NCI-H1105 treated with DMSO at 0.1 percent for 48 hours (cell line): ENCODE results near the gene DNA2.
A peak's percentile ranks its signal among the peaks of the same experiment; 100 is the strongest.
"Not testable (repeated sequence)": the region's sequence is repeated elsewhere in the genome, so short reads cannot be mapped to it uniquely, and the experiment has no call there.

Experiments
- DNase-seq: peaks from one replicate; lab custom pipeline; 2025; lab: John Stamatoyannopoulos, UW

DNA2 gene

GRCh38 chr10:68449698-68450097 is 22.1 kb downstream of the DNA2 start:
- not testable (repeated sequence) for DNase-seq

DNA sequence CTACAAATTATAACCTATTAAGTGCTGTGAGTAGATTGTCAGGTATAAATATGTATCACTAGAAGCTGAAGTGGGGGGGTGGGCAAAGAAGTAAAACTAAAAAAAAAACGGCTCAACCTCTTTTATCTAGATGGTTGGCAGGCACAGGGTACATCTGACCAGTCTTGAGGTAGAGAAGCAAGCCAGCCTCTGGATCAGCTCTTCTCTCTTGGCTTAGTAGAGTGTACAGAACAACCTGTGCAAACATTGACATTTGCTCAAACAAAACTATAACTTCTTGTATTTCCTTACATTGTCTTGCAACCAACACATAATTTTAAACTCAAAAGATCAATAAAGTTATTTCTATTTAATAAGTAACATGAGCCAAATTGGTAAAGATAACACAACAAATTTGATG is 25.6 kb downstream of the DNA2 start:
- no peak for DNase-seq

GRCh38 chr10:68442971-68443370 is 28.8 kb downstream of the DNA2 start:
- no peak for DNase-seq

GRCh38 chr10:68440898-68441297 is 30.9 kb downstream of the DNA2 start:
- DNase-seq: no peak

GRCh38 chr10:68435803-68436202 is 36.0 kb downstream of the DNA2 start:
- DNase-seq: no peak

DNA sequence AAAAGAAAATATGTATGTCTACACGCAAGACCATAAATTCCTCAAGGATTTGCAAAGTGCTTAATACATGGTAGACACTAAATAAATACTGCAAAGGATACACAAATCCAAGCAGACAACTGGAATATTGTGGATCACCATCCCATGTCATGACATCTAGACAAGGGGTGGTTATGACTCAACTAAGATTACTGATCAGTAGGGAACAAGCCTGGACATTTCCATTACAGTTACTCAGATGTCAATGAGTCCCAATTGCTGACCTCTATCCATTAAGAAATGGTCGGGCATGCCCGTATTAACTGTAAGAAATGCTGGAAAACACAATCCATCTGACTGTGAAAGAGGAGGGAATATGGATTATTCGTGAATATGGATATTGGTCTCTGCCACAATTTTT is 37.1 kb downstream of the DNA2 start:
- DNase-seq: no peak

DNA sequence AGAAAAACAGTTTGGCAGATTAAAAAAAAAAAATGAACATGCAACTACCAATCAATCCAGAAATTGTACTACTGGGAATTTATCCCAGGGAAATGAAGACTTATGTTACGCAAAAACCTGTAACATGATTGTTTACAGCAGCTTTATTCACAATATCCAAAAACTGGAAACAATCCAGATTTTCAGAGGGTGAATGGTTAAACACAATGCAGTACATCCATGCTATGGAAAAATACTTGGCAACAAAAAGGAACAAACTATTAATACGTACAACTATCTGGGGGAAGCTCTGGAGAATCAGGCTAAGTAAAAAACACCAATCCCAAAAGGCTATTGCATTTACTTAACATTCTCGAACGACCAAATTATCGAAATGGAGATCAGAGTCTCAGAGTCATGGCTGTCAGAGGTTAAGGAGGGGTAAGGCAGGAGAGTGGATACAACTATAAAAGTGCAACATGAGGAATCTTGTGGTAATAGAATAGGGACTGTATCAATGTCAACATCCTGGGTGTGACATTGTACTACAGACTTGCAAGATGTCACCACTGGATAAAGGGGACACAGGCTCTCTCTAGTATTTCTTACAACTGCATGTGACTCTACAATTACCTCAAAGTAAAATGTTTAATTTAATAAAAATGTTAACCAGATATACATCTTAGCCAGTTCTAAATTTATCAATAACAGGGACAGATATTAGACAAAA is 43.2 kb downstream of the DNA2 start:
- DNase-seq: no peak

DNA sequence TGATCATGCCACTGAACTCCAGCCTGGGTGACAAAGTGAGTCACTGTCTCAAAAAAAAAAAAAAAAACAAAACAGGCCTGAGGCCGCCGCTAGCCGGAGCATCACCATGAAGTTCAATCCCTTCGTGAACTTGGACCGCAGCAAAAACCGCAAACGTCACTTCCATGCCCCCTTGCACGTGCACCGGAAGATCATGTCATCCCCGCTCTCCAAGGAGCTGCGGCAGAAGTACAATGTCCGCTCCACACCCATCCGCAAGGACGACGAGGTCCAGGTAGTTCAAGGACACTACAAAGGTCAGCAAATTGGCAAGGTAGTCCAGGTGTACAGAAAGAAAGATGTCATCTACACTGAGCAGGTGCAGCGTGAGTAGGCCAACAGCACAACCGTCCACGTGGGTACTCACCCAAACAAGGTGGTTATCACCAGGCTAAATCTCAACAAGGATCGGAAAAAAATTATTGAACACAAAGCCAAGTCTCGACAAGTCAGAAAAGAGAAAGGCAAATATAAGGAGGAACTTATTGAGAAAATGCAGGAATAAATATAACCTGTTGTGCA is 47.2 kb downstream of the DNA2 start:
- DNase-seq: no peak

GRCh38 chr10:68423522-68423921 is 48.3 kb downstream of the DNA2 start:
- no peak for DNase-seq

DNA sequence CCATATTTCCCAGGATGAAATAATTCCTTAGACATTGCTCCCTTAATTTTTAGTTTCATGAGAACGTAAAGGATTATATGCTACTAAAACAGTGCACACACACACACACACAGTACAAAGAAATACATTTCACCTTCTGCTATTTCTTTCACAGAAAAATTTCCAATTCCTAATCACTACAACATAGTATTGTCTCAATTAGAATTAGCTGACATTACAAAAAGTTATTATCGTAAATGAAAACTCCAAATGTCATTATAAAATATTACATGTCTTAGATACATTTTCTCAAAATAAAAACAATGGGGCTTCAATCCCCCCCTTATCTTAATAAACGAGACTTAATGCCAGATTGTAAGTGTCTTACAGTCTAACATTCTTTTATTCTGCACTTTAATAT is 52.4 kb downstream of the DNA2 start:
- no peak for DNase-seq

- no peak for DNase-seq
Observed at GRCh38 chr10:68408898-68409518, 62.8 kb downstream of the DNA2 start.

- DNase-seq: peak; percentile 63
Observed at GRCh38 chr10:68406815-68407548, 64.8 kb downstream of the DNA2 start, which contains the start of gene RUFY2. Gene RUFY2, minus strand, starts transcription at chr10:68407277. Its CDS starts 88 bp downstream, at chr10:68407189.

DNA sequence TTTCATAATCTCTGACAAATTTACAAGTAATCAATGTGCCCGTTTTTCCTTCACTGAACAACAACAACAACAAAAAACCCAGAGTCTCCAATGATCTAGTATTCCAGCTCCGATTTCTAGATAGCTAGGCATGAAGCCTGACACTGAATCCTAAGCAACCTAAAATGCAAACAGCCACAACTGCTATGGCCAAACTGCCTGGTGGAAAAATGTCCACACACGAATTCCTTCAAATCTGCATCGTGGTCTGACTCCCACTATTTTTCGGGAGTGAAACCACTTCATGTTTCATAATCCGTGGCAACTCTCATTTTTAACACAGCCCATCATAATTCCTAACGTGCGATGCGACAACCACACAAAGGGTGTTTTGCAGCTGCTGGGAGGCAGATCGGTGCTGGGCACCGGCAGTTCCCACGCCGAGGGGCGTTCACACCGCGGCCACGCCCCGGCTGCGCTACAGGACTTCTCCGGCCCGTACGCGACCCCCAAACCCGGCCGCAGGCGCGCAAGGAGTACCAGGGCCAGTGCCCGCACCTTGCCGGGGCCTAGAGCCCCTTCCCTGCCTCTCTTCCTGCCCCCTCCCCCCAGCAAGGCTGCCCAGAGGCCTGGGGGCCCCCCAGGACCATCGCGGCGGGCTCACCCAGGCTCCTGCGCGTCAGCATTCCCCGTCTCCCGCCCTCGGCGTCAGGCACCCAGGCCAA is 65.5 kb downstream of the DNA2 start:
- DNase-seq: peak; percentile 60

- no peak for DNase-seq
Observed at GRCh38 chr10:68403701-68404100, 68.1 kb downstream of the DNA2 start.

- DNase-seq: no peak
Observed at GRCh38 chr10:68402276-68402675, 69.5 kb downstream of the DNA2 start.

- DNase-seq: no peak
Observed at GRCh38 chr10:68397005-68397404, 74.8 kb downstream of the DNA2 start.

- no peak for DNase-seq
Observed at GRCh38 chr10:68385740-68386139, 86.0 kb downstream of the DNA2 start.

- DNase-seq: no peak
Observed at GRCh38 chr10:68371604-68372003, 100.2 kb downstream of the DNA2 start.

- no peak for DNase-seq
Observed at GRCh38 chr10:68367121-68367520, 104.7 kb downstream of the DNA2 start.

DNA sequence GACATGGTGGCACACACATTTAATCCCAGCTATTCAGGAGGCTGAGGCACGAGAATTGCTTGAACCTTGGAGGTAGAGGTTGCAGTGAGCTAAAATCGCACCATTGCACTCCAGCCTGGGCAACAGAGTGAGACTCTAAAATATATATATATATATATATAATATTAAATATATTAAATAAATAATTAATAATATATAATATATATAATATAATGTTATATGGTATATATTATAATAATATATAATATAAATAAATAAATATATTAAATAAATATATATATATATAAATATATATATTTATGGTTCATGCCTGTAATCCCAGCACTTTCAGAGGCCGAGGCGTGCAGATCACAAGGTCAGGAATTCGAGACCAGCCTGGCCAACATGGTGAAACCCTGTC is 105.2 kb downstream of the DNA2 start:
- DNase-seq: no peak

GRCh38 chr10:68365611-68366010 is 106.2 kb downstream of the DNA2 start:
- DNase-seq: no peak
